HL-60 (cell line): ENCODE results near the gene STARD3.

Experiments used
- DNase-seq, 2 experiments: peaks; one replicate each; pipeline ENCODE4 v3.0.0-alpha.2; 2010 to 2020; ENCODE audit warnings: low read depth in 1 of 2, low spot score in 1 of 2
- H3K27ac ChIP-seq: fragments of 250-450 bp; sonication (Bioruptor Pico); replicated peaks from 2 replicates; pipeline ENCODE4 v1.5.1; 2020; ENCODE audit warnings: mild to moderate bottlenecking, moderate library complexity
- H3K27me3 ChIP-seq: fragments of 250-450 bp; sonication (Bioruptor Pico); 2 replicates; pipeline ENCODE4 v1.5.1; 2021; ENCODE audit warnings: mild to moderate bottlenecking, moderate library complexity; ENCODE audit not compliant: insufficient read depth, poor library complexity, severe bottlenecking
- H3K4me3 ChIP-seq: replicated peaks from 2 replicates; pipeline ENCODE4 v1.5.1; 2011; ENCODE audit warnings: mild to moderate bottlenecking, control low read depth, low read length; ENCODE audit not compliant: insufficient read depth
- CTCF ChIP-seq: IDR thresholded peaks from one replicate; pipeline ENCODE4 v1.5.1; 2011; ENCODE audit warnings: low read length, control low read depth, inconsistent platforms; ENCODE audit not compliant: insufficient read depth
- GABPA ChIP-seq: IDR thresholded peaks from 2 replicates; pipeline ENCODE4 v1.6.1; 2012; ENCODE audit warnings: low read depth
- POLR2AphosphoS5 ChIP-seq: IDR thresholded peaks from 2 replicates; pipeline ENCODE4 v1.6.1; 2012; ENCODE audit warnings: low read depth
- REST ChIP-seq: IDR thresholded peaks from 2 replicates; pipeline ENCODE4 v1.6.1; 2012; ENCODE audit warnings: low read depth; ENCODE audit not compliant: insufficient replicate concordance
- SPI1 ChIP-seq: IDR thresholded peaks from 2 replicates; pipeline ENCODE4 v1.6.1; 2012; ENCODE audit warnings: low read depth, mild to moderate bottlenecking, borderline replicate concordance

Gene STARD3

GRCh38 chr17:39700148-39700987 lies 63.4 kb downstream of the STARD3 start:
- Histone ChIP-seq H3K4me3 (no peak overlapping the region), H3K27ac (no peak overlapping the region), H3K27me3 (peaks cover 17% of the 10 kb centered on the region)
- TF ChIP-seq REST (no peak), CTCF (no peak), SPI1 (no peak), POLR2AphosphoS5 (no peak), GABPA (no peak)
- no peak for DNase-seq

- TF ChIP-seq POLR2AphosphoS5 (no peak), SPI1 (no peak), GABPA (no peak), REST (no peak), CTCF (no peak)
- Histone ChIP-seq H3K27me3 (peaks cover 17% of the 10 kb centered on the region), H3K4me3 (no peak overlapping the region), H3K27ac (no peak overlapping the region)
- no peak for DNase-seq
These were observed 64.3 kb downstream of the STARD3 start for GRCh38 chr17:39701012-39701783.

- H3K4me3 ChIP-seq = no peak overlapping the region
- H3K27me3 ChIP-seq = peaks cover 17% of the 10 kb centered on the region
- DNase-seq = no peak
- TF ChIP-seq CTCF (no peak), GABPA (no peak), REST (no peak), POLR2AphosphoS5 (no peak), SPI1 (no peak)
- H3K27ac ChIP-seq = no peak overlapping the region
These were observed 65.0 kb downstream of the STARD3 start for GRCh38 chr17:39701784-39702422.
